Brain pericyte (primary cell): Measurements from ENCODE around the gene MAN2A1.
"Not testable (repeated sequence)": the region's sequence is repeated elsewhere in the genome, so short reads cannot be mapped to it uniquely, and the experiment has no call there.

Experiments used
- DNase-seq: peaks from one replicate; pipeline ENCODE4 v3.0.0-alpha.2; 2012; ENCODE audit warnings: low read depth, low spot score

MAN2A1 gene

GRCh38 chr5:109825450-109825849 lies 135.7 kb downstream of the MAN2A1 start:
- no peak for DNase-seq

GRCh38 chr5:109826426-109826825 lies 136.7 kb downstream of the MAN2A1 start:
- no peak for DNase-seq

- DNase-seq: peak; percentile 33
These were observed 139.6 kb downstream of the MAN2A1 start for GRCh38 chr5:109829331-109829730.

GRCh38 chr5:109830955-109831502 lies 141.3 kb downstream of the MAN2A1 start:
- no peak for DNase-seq

- not testable (repeated sequence) for DNase-seq
These were observed 142.8 kb downstream of the MAN2A1 start for GRCh38 chr5:109832207-109833188.

- DNase-seq: no peak
These were observed 144.2 kb downstream of the MAN2A1 start for GRCh38 chr5:109833946-109834345.

GRCh38 chr5:109836280-109836679 lies 146.6 kb downstream of the MAN2A1 start:
- no peak for DNase-seq

- DNase-seq: no peak
These were observed 147.6 kb downstream of the MAN2A1 start for GRCh38 chr5:109837231-109837861.

GRCh38 chr5:109838157-109838556 lies 148.4 kb downstream of the MAN2A1 start:
- no peak for DNase-seq

GRCh38 chr5:109844148-109844547 lies 154.4 kb downstream of the MAN2A1 start:
- DNase-seq: no peak

- DNase-seq: no peak
These were observed 155.0 kb downstream of the MAN2A1 start for GRCh38 chr5:109844695-109845094.

- DNase-seq: no peak
These were observed 158.4 kb downstream of the MAN2A1 start for GRCh38 chr5:109848130-109848529.

GRCh38 chr5:109849478-109850088 lies 159.9 kb downstream of the MAN2A1 start:
- no peak for DNase-seq

- no peak for DNase-seq
These were observed 162.8 kb downstream of the MAN2A1 start for GRCh38 chr5:109852371-109853155.

GRCh38 chr5:109853377-109853776 lies 163.7 kb downstream of the MAN2A1 start:
- no peak for DNase-seq

GRCh38 chr5:109855056-109855455 lies 165.3 kb downstream of the MAN2A1 start:
- no peak for DNase-seq

- DNase-seq: no peak
These were observed 167.8 kb downstream of the MAN2A1 start for GRCh38 chr5:109857405-109858031.

- DNase-seq: no peak
These were observed 169.8 kb downstream of the MAN2A1 start for GRCh38 chr5:109859537-109859936.

- DNase-seq: no peak
These were observed 172.6 kb downstream of the MAN2A1 start for GRCh38 chr5:109862301-109862700.

- no peak for DNase-seq
These were observed 174.0 kb downstream of the MAN2A1 start for GRCh38 chr5:109863752-109864151.

GRCh38 chr5:109865637-109866036 lies 175.9 kb downstream of the MAN2A1 start:
- DNase-seq: peak; percentile 65
